Right atrium auricular region (tissue), 2 donors: ENCODE data around the gene ACLY. TPM values are rescaled to one million over a fixed set of nuclear protein-coding genes. Genes with fewer than 3 reads are reported as not detected.

ENCODE experiments used
- DNase-seq: peaks from one replicate; pipeline ENCODE4 v3.0.0-alpha.2; 2019; ENCODE audit warnings: low spot score
- H3K27ac ChIP-seq, 2 donors: fragments of 200-600 bp; sonication (generic); 1 replicate in 1 of 2; 2 replicates in 1 of 2; pipeline ENCODE4 v1.5.1; 2016 to 2019
- H3K27me3 ChIP-seq, 2 donors: fragments of 200-600 bp; sonication (generic); one replicate each; pipeline versions ENCODE4 v1.5.1 to v1.6.0; 2017 to 2019
- H3K36me3 ChIP-seq: fragments of 200-600 bp; sonication (generic); one replicate; pipeline ENCODE4 v1.5.1; 2016
- H3K4me1 ChIP-seq, 2 donors: fragments of 200-600 bp; sonication (generic); one replicate each; pipeline versions ENCODE4 v1.5.1 to v1.6.0; 2017 to 2019
- H3K4me3 ChIP-seq, 2 donors: fragments of 200-600 bp; sonication (generic); 1 replicate in 1 of 2; 2 replicates in 1 of 2; pipeline ENCODE4 v1.5.1; 2017 to 2019; ENCODE audit warnings: mild to moderate bottlenecking in 1 of 2, moderate library complexity in 1 of 2
- H3K9me3 ChIP-seq, 2 donors: fragments of 200-600 bp; sonication (generic); one replicate each; pipeline ENCODE4 v1.5.1; 2019
- CTCF ChIP-seq, 2 donors: fragments of 200-600 bp; sonication (generic); IDR thresholded peaks; one replicate each; pipeline ENCODE4 v1.5.1; 2019; ENCODE audit warnings: antibody characterized with exemption in 2 of 2
- total RNA-seq, 2 donors: library from RNA; depleted of rRNA; stranded (reverse); fragments of >200 nt; gene quantifications; one replicate each; pipeline ENCODE4 v1.1.0, GENCODE V29; 2016

Gene ACLY
- total RNA-seq, 2 donors from 2014 or later = 31.7 to 42.2 TPM

- H3K27ac ChIP-seq = peak overlapping the region; percentile 31 to 58
- H3K36me3 ChIP-seq = peaks cover 70% of the 10 kb centered on the region
- peak; percentile 65 for DNase-seq
- TF ChIP-seq CTCF (IDR thresholded peaks at IDR 0.05) = no peak
- peaks cover 0 to 10% of the 10 kb centered on the region in 2 donors for H3K4me1 ChIP-seq
- H3K9me3 ChIP-seq = no peaks in the 10 kb centered on the region
- H3K4me3 ChIP-seq = no peak overlapping the region
- no peaks in the 10 kb centered on the region for H3K27me3 ChIP-seq
Measured at GRCh38 chr17:41895617-41896016, 23.1 kb downstream of the ACLY start.

- H3K27me3 ChIP-seq = no peaks in the 10 kb centered on the region
- H3K4me3 ChIP-seq = no peak overlapping the region
- H3K9me3 ChIP-seq = no peaks in the 10 kb centered on the region
- peak; percentile 68 for DNase-seq
- TF ChIP-seq CTCF (IDR thresholded peaks at IDR 0.05) = no peak
- H3K4me1 ChIP-seq = peaks cover 0 to 10% of the 10 kb centered on the region in 2 donors
- peaks cover 67% of the 10 kb centered on the region for H3K36me3 ChIP-seq
- peak overlapping the region in 1 of 2 donors; percentile 31 for H3K27ac ChIP-seq
Measured at GRCh38 chr17:41894791-41895331, 23.9 kb downstream of the ACLY start.

GRCh38 chr17:41893384-41893783, 25.4 kb downstream of the ACLY start:
- no peaks in the 10 kb centered on the region for H3K27me3 ChIP-seq
- TF ChIP-seq CTCF (IDR thresholded peaks at IDR 0.05) = no peak
- peaks cover 0 to 10% of the 10 kb centered on the region in 2 donors for H3K4me1 ChIP-seq
- H3K9me3 ChIP-seq = no peaks in the 10 kb centered on the region
- H3K36me3 ChIP-seq = peaks cover 69% of the 10 kb centered on the region
- DNase-seq = no peak
- H3K27ac ChIP-seq = no peak overlapping the region
- no peak overlapping the region for H3K4me3 ChIP-seq

- Histone ChIP-seq H3K4me1 (peaks cover 0 to 10% of the 10 kb centered on the region in 2 donors), H3K4me3 (no peak overlapping the region), H3K36me3 (peaks cover 69% of the 10 kb centered on the region), H3K27me3 (no peaks in the 10 kb centered on the region), H3K27ac (no peak overlapping the region), H3K9me3 (no peaks in the 10 kb centered on the region)
- DNase-seq = no peak
- no peak for TF ChIP-seq CTCF (IDR thresholded peaks at IDR 0.05)
Measured at GRCh38 chr17:41892021-41892376, 26.8 kb downstream of the ACLY start.

GRCh38 chr17:41891135-41892020, 27.4 kb downstream of the ACLY start:
- Histone ChIP-seq H3K4me3 (no peak overlapping the region), H3K27me3 (no peaks in the 10 kb centered on the region), H3K4me1 (peaks cover 0 to 10% of the 10 kb centered on the region in 2 donors), H3K36me3 (peaks cover 69% of the 10 kb centered on the region), H3K9me3 (no peaks in the 10 kb centered on the region), H3K27ac (no peak overlapping the region)
- no peak for TF ChIP-seq CTCF (IDR thresholded peaks at IDR 0.05)
- no peak for DNase-seq
